ENCODE measurements around the gene PLEKHD1. TPM values are rescaled to one million over a fixed set of nuclear protein-coding genes. Genes with fewer than 3 reads are reported as not detected.

Gene PLEKHD1
- total RNA-seq, 4 donors from 2014 or later = 0.14 to 0.16 TPM; not detected in 2

- 80% methylated on average over 3 of the region's 3 CpGs; no CpG with 5 or more reads in 1 of the 2 donors for WGBS, 2 donors (ENCODE audit: low coverage in 1 of 2)
- in situ Hi-C loops (cut with MboI; ENCODE audit: low pct_ligation_motif_present in 1 of 4, low pct_unique_long_range_greater_than_20kb in 1 of 4, low sequenced_read_pairs in 3 of 4) = loop anchor here in 3 of 4 donors (25.0 kb wide), 2 partner anchors 234 to 334 kb away; no protein-coding TSS in a partner anchor
These were observed 13.1 kb upstream of the PLEKHD1 start for GRCh38 chr14:69471436-69471835.

GRCh38 chr14:69471916-69472315 is 12.6 kb upstream of the PLEKHD1 start:
- Histone ChIP-seq H3K4me1 (no peaks in the 10 kb centered on the region), H3K4me3 (no peak overlapping the region), H3K27me3 (no peaks in the 10 kb centered on the region), H3K27ac (no peak overlapping the region), H3K9me3 (no peaks in the 10 kb centered on the region), H3K36me3 (no peaks in the 10 kb centered on the region)
- TF ChIP-seq POLR2AphosphoS5 (IDR thresholded peaks at IDR 0.05) (no peak), POLR2A (IDR thresholded peaks at IDR 0.05) (no peak), CTCF (IDR thresholded peaks at IDR 0.05) (no peak), EP300 (IDR thresholded peaks at IDR 0.05; ENCODE audit: low read depth) (no peak)
- in situ Hi-C loops (cut with MboI; ENCODE audit: low pct_ligation_motif_present in 1 of 4, low pct_unique_long_range_greater_than_20kb in 1 of 4, low sequenced_read_pairs in 3 of 4) = loop anchor here in 3 of 4 donors (25.0 kb wide), 2 partner anchors 235 to 335 kb away; no protein-coding TSS in a partner anchor
- no peak for DNase-seq
- WGBS, 2 donors (ENCODE audit: low coverage in 1 of 2) = 63 to 79% methylated on average over 5 to 10 of the region's 10 CpGs
- intact Hi-C loops (cut with DNase I; ENCODE audit: low total_unique reads) = no loop called here

More at GRCh38 chr14:69471436-69471835, 13.1 kb upstream of the PLEKHD1 start:
- TF ChIP-seq POLR2A (IDR thresholded peaks at IDR 0.05) = no peak
- no peak for TF ChIP-seq EP300 (IDR thresholded peaks at IDR 0.05; ENCODE audit: low read depth)
- no peak for TF ChIP-seq POLR2AphosphoS5 (IDR thresholded peaks at IDR 0.05)
- no peak for TF ChIP-seq CTCF (IDR thresholded peaks at IDR 0.05)
- intact Hi-C loops (cut with DNase I; ENCODE audit: low total_unique reads) = no loop called here
- H3K4me3 ChIP-seq = no peak overlapping the region
- no peaks in the 10 kb centered on the region for H3K9me3 ChIP-seq
- no peaks in the 10 kb centered on the region for H3K36me3 ChIP-seq
- no peaks in the 10 kb centered on the region for H3K4me1 ChIP-seq
- H3K27me3 ChIP-seq = no peaks in the 10 kb centered on the region
- no peak for DNase-seq
- H3K27ac ChIP-seq = no peak overlapping the region

- in situ Hi-C loops (cut with MboI; ENCODE audit: low pct_ligation_motif_present in 1 of 4, low pct_unique_long_range_greater_than_20kb in 1 of 4, low sequenced_read_pairs in 3 of 4) = loop anchor here in 3 of 4 donors (25.0 kb wide), 2 partner anchors 236 to 336 kb away; no protein-coding TSS in a partner anchor
- no peak for TF ChIP-seq CTCF (IDR thresholded peaks at IDR 0.05)
- no peak for TF ChIP-seq POLR2AphosphoS5 (IDR thresholded peaks at IDR 0.05)
- TF ChIP-seq EP300 (IDR thresholded peaks at IDR 0.05; ENCODE audit: low read depth) = no peak
- TF ChIP-seq POLR2A (IDR thresholded peaks at IDR 0.05) = no peak
These were observed 11.3 kb upstream of the PLEKHD1 start for GRCh38 chr14:69473260-69473659.

GRCh38 chr14:69473946-69474345 is 10.6 kb upstream of the PLEKHD1 start:
- Histone ChIP-seq H3K36me3 (no peaks in the 10 kb centered on the region), H3K9me3 (no peaks in the 10 kb centered on the region), H3K27me3 (no peaks in the 10 kb centered on the region), H3K4me1 (no peaks in the 10 kb centered on the region), H3K4me3 (no peak overlapping the region), H3K27ac (no peak overlapping the region)
- no peak for DNase-seq
- TF ChIP-seq POLR2AphosphoS5 (IDR thresholded peaks at IDR 0.05) = no peak
- TF ChIP-seq EP300 (IDR thresholded peaks at IDR 0.05; ENCODE audit: low read depth) = no peak
- no peak for TF ChIP-seq POLR2A (IDR thresholded peaks at IDR 0.05)
- TF ChIP-seq CTCF (IDR thresholded peaks at IDR 0.05) = no peak
- WGBS, 2 donors (ENCODE audit: low coverage in 1 of 2) = 92 to 100% methylated on average over 1 to 3 of the region's 3 CpGs
- in situ Hi-C loops (cut with MboI; ENCODE audit: low pct_ligation_motif_present in 1 of 4, low pct_unique_long_range_greater_than_20kb in 1 of 4, low sequenced_read_pairs in 3 of 4) = loop anchor here in 3 of 4 donors (25.0 kb wide), 2 partner anchors 237 to 337 kb away; no protein-coding TSS in a partner anchor
- intact Hi-C loops (cut with DNase I; ENCODE audit: low total_unique reads) = no loop called here

More at GRCh38 chr14:69473260-69473659, 11.3 kb upstream of the PLEKHD1 start:
- H3K36me3 ChIP-seq = no peaks in the 10 kb centered on the region
- no peak overlapping the region for H3K4me3 ChIP-seq
- no peaks in the 10 kb centered on the region for H3K27me3 ChIP-seq
- no peaks in the 10 kb centered on the region for H3K4me1 ChIP-seq
- H3K9me3 ChIP-seq = no peaks in the 10 kb centered on the region
- intact Hi-C loops (cut with DNase I; ENCODE audit: low total_unique reads) = no loop called here
- no peak overlapping the region for H3K27ac ChIP-seq
- DNase-seq = no peak
- 52 to 86% methylated on average over 1 to 3 of the region's 3 CpGs for WGBS, 2 donors (ENCODE audit: low coverage in 1 of 2)

Measured in transverse colon (tissue), 4 donors.